GM18498 (cell line): ENCODE measurements around the gene ADGRD1.
"Not testable (repeated sequence)": the region's sequence is repeated elsewhere in the genome, so short reads cannot be mapped to it uniquely, and the experiment has no call there.

Experiments
- ATAC-seq: cut with Tn5 transposase; IDR thresholded peaks from one replicate; pipeline ENCODE4 v1.9.1; 2021; ENCODE audit warnings: mild to moderate bottlenecking, moderate library complexity; ENCODE audit not compliant: unreplicated experiment

Gene ADGRD1

DNA sequence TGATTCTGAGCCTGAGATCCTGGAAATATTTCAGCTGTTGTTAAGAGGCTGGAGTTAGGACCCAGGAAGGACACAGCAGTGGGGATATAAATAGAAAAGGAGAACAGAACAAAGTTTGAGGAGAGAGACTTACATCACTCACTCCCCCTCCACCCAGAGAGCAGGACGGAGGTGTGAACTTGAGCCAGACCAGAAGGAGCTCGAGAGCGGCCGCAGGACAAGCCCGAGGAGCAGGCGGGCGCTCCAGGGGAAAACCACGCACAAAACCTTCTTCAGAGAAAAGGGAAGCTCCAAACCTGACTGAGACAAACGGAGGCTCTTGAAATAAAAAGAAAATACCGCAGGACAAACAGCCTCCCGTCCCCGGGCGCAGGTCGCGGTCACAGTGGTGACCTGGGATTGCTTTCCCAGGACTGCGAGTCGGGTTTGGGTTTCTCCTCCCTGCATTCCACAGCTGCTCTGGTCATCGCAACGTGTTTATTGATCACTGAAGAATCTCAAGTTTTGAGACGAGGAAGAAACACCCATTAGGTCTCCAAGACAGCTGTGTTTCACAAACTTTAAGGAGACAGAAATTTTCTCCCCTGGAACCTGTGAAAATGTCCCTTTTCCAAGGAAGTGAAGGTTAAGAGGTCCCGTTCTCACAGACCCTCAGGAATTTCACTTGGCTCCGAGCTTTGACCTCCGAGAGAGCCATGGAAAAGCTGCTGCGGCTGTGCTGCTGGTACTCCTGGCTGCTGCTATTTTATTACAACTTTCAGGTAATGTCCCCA, at the start of gene ADGRD1:
ADGRD1 (plus strand) TSS at position 137 of the 773 bp plus-strand sequence; CDS start at position 696, 559 bp downstream.
- ATAC-seq, result no peak

DNA sequence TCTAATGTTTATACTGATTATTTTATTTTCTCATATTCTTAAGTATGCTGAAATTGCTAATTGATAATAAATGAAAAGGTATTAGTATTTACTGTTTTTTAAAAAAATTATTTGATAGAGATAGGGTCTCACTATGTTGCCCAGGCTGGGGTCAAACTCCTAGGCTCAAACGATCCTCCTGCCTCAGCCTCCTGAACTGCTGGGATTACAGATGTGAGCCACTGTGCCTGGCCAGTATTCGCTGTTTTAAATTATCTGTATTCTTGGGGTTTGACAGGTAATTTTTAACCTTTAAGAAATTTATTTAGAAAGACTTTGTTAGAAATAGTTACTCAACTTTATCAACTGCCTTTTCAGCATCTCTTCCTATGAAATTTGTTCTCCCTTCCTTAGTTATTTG, 49.6 kb upstream of the ADGRD1 start:
- ATAC-seq, result no peak

DNA sequence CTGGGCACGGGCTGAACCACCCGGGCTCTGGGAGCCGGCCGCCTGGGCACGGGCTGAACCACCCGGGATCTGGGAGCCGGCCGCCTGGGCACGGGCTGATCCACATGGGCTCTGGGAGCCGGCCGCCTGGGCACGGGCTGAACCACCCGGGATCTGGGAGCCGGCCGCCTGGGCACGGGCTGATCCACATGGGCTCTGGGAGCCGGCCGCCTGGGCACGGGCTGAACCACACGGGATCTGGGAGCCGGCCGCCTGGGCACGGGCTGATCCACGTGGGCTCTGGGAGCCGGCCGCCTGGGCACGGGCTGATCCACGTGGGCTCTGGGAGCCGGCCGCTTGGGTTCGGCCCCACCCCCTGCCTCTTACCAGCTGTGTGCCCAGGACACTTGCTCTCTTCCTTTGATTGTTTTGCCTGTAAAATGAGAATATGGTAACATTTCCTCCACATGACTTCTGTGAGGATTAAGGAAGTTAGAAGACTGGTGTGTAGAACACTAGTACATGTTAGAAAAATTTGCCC, 48.7 kb upstream of the ADGRD1 start:
- not testable (repeated sequence) for ATAC-seq

DNA sequence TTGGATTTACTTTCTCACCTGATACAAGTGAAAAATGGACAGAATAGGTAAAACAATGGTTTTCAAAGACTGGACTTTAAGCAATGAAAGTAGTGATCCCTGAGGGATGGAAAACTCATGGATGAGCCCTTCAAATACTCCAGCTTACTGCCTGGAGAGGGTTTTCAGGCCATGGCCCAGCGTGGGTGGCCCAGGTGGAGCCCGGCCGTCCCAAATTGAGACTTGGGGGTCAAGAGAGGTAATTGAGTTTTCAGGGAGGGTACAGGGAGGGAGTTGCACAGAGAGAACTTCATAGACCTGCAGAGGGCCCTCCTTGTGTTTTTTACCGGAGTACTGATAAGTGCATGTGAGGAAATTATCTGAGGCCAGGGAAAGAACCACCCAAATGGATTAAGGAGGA, 44.6 kb upstream of the ADGRD1 start:
- ATAC-seq, result no peak

DNA sequence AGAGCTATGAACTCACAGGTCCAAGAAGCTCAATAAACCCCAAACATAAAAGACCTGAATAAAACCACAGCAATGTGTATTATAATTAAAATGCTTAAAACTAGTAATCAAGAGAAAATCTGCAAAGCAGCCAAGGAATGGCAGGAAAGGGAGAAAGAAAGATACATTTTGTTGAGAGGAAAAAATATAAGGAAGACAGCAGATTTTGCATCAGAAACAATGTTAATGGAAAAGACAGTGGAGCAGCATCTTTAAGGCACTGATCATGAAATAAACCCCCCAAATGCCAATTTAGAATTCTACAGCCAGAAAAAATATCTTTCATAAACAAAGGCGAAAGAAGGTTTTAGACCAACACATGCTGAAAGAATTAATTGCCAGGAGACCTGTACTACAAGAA, 42.5 kb upstream of the ADGRD1 start:
- no peak for ATAC-seq

DNA sequence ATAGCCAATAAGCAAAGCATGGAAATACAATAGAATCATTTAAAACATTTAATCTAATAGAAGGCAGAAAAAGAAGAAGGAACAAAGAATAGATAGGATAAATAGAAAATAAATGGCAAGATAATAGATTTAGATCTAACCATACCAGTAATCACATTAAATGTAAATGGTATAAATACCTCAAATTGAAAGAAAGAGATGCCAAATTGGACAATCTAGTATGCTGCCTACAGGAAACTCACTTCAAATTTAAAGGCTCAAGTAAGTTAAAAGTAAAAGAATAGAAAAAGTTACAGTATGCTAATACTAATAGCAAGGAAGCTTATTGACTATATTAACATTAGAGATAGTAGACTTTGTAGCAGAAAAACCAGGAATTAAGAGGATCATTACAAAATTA, 41.8 kb upstream of the ADGRD1 start:
- no peak for ATAC-seq

DNA sequence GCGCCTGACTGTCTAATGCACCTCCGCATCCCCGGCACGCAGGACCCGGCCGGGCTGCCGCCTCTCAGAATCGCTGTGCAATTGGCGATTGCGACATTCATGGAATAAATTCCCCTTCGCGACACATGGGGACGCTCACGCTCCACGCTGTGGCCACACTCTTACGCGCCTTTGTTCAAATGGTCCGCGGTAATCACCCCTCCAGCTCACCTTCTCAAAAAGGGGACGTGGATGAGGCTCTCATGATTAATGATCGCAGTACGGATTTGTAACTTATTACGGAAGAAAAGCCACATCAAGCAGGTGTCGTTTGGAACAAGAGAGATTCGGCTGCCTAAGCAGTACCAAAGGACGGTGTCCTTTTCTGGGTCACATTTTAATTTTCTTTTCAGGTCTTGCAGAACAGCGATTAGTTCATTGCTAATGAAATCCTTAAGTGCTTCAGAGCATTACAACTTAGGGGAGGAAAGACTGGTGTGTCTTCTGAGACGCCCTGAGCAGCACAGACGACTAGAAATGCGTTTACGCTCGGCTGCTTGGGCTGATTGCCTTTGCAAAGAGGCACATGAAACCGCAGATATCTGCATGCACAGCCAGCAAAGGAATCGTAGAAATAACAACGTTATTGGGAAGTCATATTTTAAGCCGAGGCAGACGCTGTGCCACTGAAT, 37.3 kb upstream of the ADGRD1 start:
- ATAC-seq, result no peak

DNA sequence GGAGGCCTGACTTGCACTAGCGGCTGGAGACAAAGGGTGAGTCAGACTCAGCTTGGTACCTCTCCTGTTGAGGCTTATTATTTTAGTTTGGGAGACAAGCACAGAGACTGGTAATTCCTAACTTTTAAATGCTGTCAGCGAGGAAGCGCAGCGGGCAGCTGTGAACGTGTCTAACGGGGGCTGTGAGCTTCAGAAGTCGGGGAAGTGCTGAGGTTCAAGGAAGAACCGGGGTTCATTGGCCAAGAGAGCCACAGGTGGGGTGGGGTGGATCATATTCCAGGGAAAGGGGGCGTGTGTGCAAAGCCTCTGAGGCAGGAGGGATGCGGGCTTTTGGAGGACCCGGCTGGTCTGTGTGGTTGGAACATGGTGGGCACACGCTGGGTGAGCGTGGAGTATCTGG, 36.1 kb upstream of the ADGRD1 start:
- no peak for ATAC-seq

DNA sequence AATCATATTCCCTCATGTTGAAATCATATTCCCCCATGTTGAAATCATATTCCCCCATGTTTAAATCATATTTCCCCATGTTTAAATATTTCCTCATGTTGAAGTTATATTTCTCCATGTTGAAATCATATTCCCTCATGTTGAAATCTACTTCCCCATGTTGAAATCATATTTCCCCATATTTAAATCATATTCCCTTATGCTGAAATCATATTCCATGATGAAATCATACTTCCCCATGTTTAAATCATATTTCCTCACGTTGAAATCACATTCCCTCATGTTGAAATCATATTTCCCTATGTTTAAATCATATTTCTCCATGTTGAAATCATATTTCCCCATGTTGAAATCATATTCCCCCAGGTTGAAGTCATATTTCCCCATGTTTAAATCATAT, 34.6 kb upstream of the ADGRD1 start:
- no peak for ATAC-seq

DNA sequence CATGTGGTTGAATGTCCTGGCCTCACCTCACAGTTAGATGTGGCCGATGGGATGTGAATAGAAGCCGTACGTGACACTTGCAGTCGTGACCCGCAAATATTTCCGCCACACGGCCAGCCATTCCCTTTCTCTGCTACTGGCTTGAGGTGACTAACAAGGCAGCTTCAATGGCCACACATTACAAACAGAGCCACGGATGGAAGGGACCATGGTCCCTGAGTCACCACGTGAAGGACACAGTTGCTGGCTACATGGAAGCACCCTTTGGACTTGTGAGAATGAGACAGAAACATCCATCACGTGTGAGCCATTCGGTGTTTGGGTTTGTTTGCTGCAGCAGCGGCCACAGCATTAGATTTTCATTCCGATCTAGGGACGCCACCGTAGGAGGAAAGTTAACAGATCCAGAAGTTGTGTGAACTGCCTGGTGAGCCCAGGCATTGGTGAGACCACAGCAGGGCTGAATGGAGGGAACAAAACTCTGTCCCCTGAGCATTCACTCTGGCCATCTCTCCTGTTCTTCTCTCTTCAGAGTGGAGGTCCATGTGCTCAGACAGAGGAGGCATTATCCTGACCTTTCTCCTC, 33.5 kb upstream of the ADGRD1 start:
- no peak for ATAC-seq

DNA sequence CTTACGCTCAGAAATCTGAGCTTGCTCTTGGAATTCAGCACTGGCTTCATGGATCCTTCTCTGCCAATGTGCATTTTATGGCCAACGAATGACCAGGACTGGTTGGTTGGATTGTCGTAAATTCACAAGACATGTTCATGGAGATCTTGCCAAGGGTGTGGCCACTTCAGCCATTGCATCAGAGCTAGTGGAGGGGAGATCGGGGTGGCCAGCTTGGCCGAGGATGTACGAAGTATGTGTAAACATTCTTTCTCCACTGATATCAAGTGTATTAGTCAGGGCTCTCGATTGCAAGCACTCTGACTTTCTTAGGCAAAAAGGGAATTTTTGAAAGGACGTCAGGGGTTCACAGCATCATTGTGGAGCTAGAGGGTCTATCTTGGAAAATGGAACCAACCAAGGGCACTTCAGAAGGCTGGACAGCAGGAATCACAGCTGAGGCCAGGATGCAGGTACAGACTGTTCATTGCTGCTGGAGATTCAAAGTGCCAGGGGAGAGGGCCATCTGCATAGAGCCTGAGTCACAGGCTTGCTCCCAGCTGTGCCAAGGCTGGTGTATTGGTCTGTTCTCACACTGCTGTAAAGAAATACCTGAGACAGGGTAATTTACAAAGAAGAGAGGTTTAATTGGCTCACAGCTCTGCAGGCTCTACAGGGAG, 32.9 kb upstream of the ADGRD1 start:
- ATAC-seq, result no peak

DNA sequence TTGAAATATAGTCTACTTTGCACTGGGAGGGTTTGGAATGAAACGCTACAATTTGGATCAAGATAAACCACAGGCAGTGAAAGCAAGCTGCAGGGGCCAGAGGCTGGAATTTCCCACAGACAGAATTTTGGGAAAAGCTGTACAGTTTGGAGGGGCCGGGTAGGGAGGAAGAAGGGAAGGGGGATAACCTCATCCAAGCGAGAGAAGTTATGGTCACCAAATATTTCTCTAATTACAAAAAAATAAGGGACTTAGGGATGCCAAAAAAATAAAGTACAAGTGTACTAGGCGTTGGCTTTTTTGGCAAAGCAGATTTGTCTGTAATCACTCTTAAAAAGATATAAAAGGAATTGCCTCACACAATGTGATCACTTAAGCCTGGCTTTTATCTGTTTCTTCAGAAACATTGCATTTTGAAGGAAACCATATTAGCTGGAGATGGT, 31.2 kb upstream of the ADGRD1 start:
- ATAC-seq, result no peak

DNA sequence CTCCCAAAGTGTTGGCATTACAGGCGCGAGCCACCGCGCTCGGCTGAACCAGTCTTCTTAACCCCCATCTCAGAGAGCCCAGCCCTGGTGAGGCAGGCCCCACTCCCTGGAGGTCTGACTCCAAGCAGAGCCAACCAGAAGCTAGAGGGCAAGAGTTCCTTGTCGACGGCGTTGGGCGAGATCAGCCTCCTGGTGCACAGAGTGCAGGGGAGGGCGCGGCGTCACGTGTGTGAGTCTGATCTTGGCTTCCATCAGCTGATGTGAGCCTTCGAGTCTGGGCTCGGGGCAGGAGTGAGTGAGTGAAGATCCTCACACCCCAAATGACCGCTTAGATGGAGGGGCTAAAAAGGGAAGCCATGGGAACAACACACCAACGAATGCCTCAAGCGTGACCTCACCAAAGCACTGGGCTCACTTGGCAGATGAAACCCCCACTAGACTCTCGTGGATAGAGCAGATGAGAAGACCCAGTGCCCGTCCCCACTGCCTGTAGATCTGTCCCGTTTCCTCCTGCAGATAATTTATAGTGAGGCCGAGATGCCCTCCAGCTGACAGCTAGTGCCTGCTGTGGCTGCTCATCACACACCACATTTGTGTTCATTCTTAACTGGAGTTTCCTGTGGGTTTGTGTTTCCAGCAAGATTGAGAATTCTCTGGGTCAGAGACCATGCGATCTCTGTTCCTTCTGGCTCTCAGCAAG, 28.6 kb upstream of the ADGRD1 start:
- no peak for ATAC-seq

DNA sequence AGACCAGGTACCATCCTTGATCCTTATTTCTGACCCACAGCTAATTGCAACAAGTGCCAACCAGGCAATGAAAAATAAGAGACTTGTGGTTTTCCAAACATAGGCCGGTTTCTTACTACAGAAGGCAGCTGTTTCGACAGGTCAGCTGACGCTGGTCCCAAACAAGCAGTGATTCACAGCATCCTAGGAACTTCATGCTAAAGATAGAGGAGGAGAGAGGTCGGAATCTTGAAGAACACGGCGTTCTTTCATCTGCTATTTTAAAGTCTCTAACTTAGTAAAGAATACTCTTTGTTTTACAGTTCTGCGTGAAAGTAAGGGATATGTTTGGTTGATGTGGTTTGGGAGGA, 28.1 kb upstream of the ADGRD1 start:
- no peak for ATAC-seq

DNA sequence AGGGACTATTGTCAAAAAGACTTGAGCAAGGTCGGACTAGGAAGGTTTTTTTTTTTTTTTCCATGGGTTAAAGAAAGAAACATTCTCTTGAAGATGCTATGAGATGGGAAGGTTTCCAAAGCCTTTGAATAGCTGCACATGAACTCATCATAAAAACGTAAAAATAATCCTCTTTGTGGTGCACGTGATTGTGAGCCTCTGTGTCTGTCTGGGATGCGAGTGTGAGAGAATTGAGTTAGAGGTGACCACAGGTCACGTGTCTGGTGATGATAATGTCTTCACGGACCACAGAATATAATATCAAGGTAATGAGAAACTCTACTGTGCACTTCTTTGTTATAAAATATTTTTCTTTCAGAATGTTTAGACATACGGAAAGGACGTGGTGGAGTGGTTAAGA, 24.3 kb upstream of the ADGRD1 start:
- ATAC-seq, result no peak

DNA sequence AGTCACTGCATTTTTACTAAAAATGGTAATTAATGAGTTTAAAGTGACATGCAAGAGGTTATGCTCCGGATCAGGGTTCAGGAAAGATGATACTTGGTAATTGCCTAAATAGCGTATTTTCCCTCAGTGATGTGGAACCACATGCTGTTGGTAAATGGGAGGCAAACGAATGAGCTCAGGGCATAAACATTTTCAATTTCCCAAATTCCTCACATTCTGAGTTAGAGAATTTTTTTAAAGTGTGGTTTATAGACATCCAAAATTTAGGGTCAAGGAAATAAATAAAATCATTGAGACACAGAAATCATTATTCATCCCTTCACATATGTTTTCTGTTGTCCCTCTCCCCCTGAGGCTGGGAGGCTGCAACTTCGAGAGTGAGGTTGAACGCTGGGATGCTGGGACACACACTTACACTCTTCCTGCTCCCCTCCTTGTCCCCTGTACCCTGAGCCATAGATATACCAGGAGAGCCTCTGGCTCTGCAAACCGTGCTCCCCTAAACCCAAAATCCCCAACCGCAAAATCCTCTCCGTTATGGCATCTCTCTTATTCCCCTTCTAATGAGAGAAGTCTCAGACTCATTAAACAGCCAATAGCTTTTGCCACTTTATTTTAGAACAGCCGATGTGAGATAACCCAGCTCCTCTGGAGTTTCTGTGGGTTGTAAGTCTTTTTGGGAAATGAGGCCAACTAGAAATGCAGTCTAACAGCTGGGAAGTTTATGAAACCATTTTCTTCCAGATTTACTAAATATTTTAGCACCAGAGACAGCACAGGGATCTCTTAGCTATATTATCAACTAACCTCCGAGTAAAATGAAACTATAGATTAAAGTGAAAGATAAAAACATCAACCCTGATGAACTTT, 21.4 kb upstream of the ADGRD1 start:
- no peak for ATAC-seq

DNA sequence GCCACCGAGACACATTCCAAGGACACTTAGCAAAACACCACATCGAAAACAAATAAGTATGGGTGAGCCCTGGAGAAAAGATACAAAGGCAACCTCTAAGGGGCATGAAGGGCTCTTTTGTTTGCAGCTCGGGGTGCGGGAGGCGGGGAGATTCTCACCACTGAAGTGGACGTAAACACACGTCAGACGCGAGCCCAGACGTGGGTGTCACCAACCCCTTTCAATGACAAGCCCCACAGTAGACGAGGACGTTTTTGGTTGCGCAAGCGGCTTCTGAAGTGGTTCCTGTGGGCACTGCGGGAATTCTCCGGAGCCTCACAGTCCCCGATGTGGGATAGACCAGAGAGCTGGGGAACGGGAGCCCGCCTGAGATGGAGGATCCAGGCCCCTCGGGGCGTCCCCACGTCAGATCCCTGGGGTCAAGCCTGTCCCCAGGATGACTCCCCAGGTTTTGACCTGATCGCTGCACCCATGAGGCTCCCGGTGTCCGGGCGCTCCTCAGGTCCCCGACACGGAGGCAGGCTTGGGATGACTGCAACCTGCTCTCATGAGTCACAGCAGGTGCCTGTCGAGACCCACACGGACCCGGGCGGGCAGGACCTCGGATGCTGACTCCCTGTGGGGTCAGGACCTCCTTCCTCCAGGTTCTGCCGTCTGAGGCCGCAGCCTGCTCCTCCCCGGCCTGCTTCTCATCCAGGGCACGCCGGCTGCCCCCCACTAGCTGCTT, 20.3 kb upstream of the ADGRD1 start:
- ATAC-seq, result no peak

DNA sequence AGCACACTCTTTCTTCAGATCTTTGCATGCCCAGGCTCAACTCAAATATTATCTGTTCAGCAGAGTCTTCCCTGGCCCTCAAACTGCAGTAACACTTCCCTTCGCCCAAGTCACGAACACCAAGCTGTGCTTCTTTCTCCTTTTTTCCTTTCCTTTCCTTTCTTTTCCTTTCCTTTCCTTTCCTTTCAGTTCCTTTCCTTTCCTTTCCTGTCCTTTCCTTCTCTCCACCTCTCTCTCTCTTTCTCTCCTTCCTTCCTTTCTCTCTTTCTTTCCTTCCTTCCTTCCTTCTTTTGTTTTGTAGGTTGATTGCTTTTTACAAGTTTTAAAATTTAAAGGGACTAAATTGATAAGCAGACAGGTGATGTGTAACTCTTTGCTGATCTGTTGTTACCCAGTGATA, 19.0 kb upstream of the ADGRD1 start:
- ATAC-seq, result no peak

DNA sequence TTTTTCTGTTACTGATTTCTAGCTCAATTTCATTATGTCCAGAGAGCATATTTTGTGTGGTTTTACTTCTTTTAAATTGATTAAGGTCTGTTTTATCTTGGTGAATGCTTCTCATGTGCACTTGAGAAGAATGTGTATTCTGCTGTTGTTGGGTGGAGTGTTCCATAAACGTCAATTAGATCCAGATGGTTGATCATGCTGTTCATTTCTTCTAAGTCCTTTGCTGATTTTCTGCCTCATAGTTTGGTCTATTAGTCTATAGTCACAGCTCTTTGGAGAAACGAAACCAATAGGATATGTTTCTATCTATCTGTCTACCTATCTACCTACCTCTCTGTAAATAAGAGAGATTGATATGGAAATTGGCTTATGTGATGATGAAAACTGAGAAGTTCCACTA, 17.1 kb upstream of the ADGRD1 start:
- ATAC-seq, result no peak
